NCI-H1417 (cell line): Measurements from ENCODE around the gene NPM3.

ENCODE experiments used
- DNase-seq, 3 experiments: peaks; one replicate each; lab custom pipeline; 2025; lab: John Stamatoyannopoulos, UW

The NPM3 gene

DNA sequence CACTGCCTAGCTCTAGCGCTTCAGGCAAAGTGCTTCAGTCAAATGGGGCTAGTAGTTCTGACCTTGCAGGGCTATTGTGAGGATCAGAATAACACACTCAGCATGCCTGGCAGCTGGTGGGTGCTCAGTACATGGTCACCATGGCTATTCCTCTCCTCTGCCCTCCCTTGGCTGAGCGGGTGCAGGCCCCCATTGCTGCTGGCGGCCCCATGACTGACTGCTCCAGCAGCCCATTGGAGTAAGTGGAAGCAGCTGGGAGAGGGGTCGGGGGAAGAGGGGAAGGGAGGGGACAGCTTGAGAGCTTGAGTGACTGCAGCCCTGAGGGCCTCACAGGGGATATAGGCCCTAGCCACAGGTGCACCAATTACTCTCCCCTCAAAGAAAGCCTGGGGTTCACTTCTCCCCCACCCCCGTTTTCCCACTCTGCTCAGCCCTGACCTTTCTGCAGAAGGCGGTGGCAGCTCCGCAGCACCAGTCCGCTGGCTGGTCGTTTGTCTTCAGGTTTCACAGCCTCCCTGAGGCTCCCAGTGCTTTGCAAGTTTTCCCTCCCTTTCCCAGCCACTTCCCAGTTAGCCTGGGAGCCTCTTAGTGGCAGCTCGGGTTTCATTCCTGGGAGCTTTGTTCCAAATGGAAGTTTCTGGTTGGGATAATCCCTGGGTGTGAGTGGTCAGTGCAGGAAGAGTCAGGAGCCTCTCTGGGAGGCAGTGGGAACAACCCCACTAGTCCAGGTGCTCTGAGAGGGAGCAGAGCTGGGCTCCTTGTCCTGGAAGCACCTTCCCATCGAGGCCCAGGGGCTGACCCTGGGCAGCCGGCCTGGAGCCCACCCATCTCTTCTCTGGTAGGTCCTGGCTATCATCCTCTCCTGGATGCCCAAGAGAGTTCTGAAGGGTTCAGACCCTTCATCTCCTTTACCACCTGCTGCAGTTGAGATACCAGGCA, 23.7 kb downstream of the NPM3 start:
- peak in 2 of 3 experiments; percentile 2 to 37 for DNase-seq

GRCh38 chr10:101758858-101759257, 24.4 kb downstream of the NPM3 start:
- no peak for DNase-seq

DNA sequence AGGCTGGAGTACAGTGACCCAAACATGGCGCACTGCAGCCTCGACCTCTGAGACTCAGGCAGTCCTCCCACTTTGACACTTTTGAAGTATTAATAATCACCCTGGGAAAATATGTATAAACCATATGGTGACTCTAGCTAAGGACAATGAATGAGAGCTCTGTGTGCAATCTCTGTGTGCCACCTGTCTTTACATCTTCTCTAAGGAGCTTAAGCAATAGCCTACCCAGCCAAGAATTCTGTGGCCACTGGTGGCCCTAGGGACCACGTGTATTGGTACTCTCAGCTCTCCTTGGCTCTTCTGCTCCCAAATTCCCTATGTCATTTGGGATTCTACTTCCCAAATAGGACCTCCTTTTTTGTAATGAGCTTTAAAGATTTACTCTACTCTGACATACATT, 31.0 kb downstream of the NPM3 start:
- no peak for DNase-seq

DNA sequence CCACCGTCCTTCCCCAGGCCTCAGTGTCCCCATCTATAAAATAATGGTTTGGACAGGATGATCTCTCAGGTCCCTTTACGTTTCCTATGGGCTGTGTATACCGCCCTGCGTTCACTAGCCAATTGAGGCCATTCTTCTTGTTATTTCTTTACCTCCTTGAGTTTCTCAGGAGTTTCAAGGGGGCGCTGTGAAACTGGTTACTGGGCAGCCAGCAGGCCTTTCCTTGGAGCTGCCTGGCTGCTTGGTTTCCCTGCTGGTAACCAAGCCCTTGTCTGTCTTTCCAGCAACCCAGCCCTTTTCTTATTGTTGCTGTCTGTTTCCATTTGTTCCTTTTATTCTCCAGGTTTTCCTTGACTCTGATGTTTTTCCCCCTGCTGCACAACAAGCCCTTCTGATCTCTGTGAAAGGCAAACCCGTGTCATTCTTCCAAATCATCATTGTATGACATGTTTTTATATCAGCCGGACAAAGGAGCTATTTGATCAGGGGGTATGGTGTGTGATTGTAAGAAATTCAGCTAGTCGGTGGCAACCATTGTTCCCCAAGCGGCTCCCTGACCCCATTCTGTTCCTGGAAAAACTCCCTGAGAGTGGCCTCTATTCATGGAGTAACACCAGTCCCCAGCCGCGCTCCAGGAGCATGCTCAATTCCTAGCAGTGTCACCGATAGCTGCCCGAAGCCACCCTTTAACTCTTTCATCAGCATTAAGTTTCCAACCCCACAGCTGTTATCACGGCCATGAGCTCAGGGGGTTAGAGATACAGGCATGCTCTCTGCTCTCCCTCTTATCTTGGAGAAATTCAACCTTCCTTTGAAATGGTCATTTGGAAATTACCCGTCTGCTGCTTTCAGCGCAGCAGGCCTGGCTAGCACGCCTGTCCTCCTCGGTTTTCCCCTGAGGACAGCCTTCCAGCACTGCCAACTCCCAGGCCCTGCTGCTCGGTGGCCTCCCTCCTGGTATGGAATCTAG, 33.9 kb downstream of the NPM3 start:
- no peak for DNase-seq

GRCh38 chr10:101748496-101748895, 34.8 kb downstream of the NPM3 start:
- DNase-seq, result no peak

DNA sequence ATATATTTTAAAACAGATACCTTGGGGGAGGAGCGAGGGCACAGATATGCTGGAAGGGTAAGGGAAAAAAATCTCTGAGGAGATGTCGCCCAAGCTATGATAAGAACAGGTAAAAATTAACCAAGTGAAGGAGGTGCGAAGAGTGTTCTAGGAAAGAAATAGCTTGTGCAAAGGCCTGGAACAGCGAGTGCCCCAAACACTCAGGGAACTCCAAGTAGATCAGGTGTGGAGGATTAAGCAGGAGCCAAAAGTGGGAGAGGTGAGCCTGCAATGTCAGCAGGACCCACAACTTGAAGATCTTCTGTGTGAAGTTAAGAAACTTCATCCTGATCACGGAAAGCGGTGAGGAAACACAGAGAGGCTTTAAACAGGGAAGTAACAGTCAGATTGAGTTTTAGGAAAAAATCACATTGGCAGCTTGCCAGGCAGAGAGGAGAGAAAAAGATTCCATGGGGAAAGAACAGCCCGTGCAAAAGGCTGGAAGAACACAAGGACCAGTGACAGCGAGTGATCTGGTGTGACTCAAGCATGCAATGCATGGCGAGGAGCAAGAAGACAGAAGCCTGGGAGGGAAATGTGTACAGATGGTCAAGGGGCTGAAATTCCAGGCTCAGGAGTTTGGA, 38.1 kb downstream of the NPM3 start:
- no peak for DNase-seq

DNA sequence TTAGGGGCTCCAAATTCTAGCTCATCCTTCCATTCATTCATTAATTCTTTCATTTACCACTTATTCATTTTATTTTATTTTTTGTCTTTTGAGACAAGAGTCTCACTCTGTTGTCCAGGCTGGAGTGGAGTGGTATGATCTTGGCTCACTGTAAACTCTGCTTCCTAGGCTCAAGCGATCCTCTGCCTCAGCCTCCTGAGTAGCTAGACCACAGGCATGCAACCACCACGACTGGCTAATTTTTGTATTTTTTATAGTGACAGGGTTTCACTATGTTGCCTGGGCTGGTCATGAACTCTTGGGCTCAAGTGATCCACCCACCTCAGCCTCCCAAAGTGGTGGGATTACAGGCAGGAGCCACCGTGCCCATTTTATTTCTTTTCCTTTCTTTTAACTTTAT, 39.0 kb downstream of the NPM3 start:
- DNase-seq, result no peak

DNA sequence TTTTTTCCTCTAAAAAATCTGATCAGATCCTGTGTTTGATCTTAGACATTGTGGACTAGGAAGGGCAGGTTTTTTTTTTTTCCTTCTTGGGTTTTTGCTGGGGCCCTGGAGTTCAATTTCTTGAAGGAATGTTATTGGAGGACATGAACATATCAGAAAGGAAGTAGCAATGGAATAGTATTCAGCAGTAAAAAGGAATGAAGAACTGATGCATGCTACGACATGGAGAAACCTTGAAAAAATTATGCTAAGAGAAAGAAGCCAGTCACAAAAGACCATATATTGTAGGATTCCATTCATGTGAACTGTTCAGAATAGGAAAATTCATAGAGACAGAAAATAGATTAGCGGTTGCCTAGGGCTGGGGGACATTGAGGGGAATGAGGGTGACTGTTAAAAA, 41.3 kb downstream of the NPM3 start:
- no peak for DNase-seq

DNA sequence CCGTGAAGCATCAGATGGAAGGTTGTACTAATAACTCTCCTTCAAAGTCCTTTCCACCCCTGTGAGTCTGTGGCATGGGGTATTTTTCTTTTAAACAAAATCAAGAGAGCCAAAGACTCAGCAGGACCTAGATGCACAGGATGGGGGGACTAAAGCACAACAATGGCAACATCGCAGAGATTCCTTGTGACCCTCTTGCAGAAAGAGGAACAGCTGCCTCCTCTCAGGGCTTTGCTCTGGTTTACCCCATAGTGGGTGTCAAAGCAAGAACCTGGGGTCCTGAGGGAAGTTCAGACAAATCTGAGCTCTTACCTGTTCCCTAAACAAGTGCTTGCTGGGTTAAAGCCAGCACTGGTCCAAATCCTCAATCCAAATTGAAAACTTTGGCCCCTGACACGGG, 46.6 kb downstream of the NPM3 start:
- DNase-seq, result no peak

DNA sequence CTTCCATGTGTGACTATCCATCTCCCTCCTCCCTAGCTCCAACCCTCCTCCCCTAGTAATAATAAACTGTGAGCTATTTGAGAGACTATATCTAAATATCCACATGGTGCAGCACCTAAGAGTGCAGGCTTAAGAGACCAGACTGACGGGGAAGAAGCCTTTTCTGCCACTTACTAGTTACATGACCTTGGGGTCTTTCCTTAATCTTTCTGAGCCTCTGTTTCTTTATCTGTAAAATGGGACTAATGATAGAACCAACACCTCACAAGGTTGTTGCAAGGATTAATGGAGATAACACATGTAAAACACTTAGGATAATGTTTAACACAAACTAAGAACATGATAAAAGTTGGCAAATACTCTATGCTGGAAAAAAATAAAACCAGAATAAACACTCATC, 51.1 kb downstream of the NPM3 start:
- no peak for DNase-seq
